Neural cell (in vitro differentiated cells): ENCODE results near the gene CYP3A4. TPM values are rescaled to one million over a fixed set of nuclear protein-coding genes. Genes with fewer than 3 reads are reported as not detected.

Experiments
- H2AFZ ChIP-seq: fragments of 200-600, 300-800 bp; sonication (generic), shearing (Covaris generic); 2 replicates; pipeline ENCODE4 v1.6.0; 2014; ENCODE audit warnings: low read depth, mild to moderate bottlenecking, antibody characterized with exemption, low read length, moderate library complexity
- H3F3A ChIP-seq: fragments of 200-600 bp; shearing (Covaris generic); 2 replicates; pipeline ENCODE4 v1.6.1; 2016; ENCODE audit warnings: mild to moderate bottlenecking, moderate library complexity, mixed read lengths, antibody characterized with exemption, low read length; ENCODE audit not compliant: insufficient read depth, poor library complexity, severe bottlenecking
- H3K27ac ChIP-seq: fragments of 200-600, 300-800 bp; sonication (generic), shearing (Covaris generic); 2 replicates; pipeline ENCODE4 v1.5.1; 2014; ENCODE audit warnings: mild to moderate bottlenecking, low read length, moderate library complexity
- H3K27me3 ChIP-seq: fragments of 300-800, 200-600 bp; sonication (generic), shearing (Covaris generic); 2 replicates; pipeline ENCODE4 v1.6.0; 2014; ENCODE audit warnings: mild to moderate bottlenecking, low read depth, low read length, moderate library complexity; ENCODE audit not compliant: insufficient read depth
- H3K36me3 ChIP-seq: fragments of 300-800, 200-600 bp; sonication (generic), shearing (Covaris generic); 2 replicates; pipeline ENCODE4 v1.5.1; 2014; ENCODE audit warnings: mild to moderate bottlenecking, antibody characterized with exemption, low read length, moderate library complexity; ENCODE audit not compliant: insufficient read depth
- H3K4me2 ChIP-seq: fragments of 300-800, 200-600 bp; sonication (generic), shearing (Covaris generic); 2 replicates; pipeline ENCODE4 v1.6.0; 2014; ENCODE audit warnings: mild to moderate bottlenecking, low read length
- H3K4me3 ChIP-seq: fragments of 300-800, 200-600 bp; sonication (generic), shearing (Covaris generic); 2 replicates; pipeline ENCODE4 v1.5.1; 2014; ENCODE audit warnings: mild to moderate bottlenecking, low read length, moderate library complexity
- H3K79me2 ChIP-seq: fragments of 200-600 bp; shearing (Covaris generic); replicated peaks from 2 replicates; pipeline ENCODE4 v1.6.0; 2014; ENCODE audit warnings: mild to moderate bottlenecking, low read length, moderate library complexity; ENCODE audit not compliant: insufficient read depth
- H3K9ac ChIP-seq: fragments of 300-800, 200-600 bp; sonication (generic), shearing (Covaris generic); 2 replicates; pipeline ENCODE4 v1.6.1; 2016; ENCODE audit warnings: mild to moderate bottlenecking, low read length, mixed read lengths
- H3K9me2 ChIP-seq: fragments of 200-600 bp; shearing (Covaris generic); 2 replicates; pipeline ENCODE4 v1.6.1; 2016; ENCODE audit warnings: mild to moderate bottlenecking, low read length, mixed read lengths; ENCODE audit not compliant: insufficient read depth
- H3K9me3 ChIP-seq: fragments of 200-600, 300-800 bp; sonication (generic), shearing (Covaris generic); 2 replicates; pipeline ENCODE4 v1.6.1; 2016; ENCODE audit warnings: mild to moderate bottlenecking, mixed run types, low read length, moderate library complexity, mixed read lengths
- H4K20me1 ChIP-seq: fragments of 200-600 bp; shearing (Covaris generic); 2 replicates; pipeline ENCODE4 v1.6.1; 2016; ENCODE audit warnings: mild to moderate bottlenecking, mixed run types; ENCODE audit not compliant: insufficient read depth
- EP300 ChIP-seq: fragments of 450-650 bp; conservative IDR thresholded peaks from 2 replicates; pipeline ENCODE4 v1.6.1; 2014; ENCODE audit warnings: antibody characterized with exemption, mild to moderate bottlenecking, moderate library complexity; ENCODE audit not compliant: poor library complexity, severe bottlenecking
- EZH2 ChIP-seq: fragments of 200-600, 300-800 bp; shearing (Covaris generic), sonication (generic); IDR thresholded peaks from 2 replicates; pipeline ENCODE4 v1.6.1; 2014; ENCODE audit warnings: antibody characterized with exemption, low read length, borderline replicate concordance, mild to moderate bottlenecking; ENCODE audit not compliant: insufficient read depth, poor library complexity, severe bottlenecking
- MXI1 ChIP-seq: fragments of 450-650 bp; conservative IDR thresholded peaks from 2 replicates; pipeline ENCODE4 v1.6.1; 2014; ENCODE audit warnings: antibody characterized with exemption, mild to moderate bottlenecking; ENCODE audit not compliant: poor library complexity, severe bottlenecking
- POLR2AphosphoS5 ChIP-seq: IDR thresholded peaks from 2 replicates; pipeline ENCODE4 v1.6.1; 2012
- RAD21 ChIP-seq: fragments of 450-650 bp; conservative IDR thresholded peaks from 2 replicates; pipeline ENCODE4 v1.6.1; 2014; ENCODE audit warnings: antibody characterized with exemption, mild to moderate bottlenecking, moderate library complexity
- SMC3 ChIP-seq: fragments of 450-650 bp; conservative IDR thresholded peaks from 2 replicates; pipeline ENCODE4 v1.6.1; 2014; ENCODE audit warnings: antibody characterized with exemption, mild to moderate bottlenecking, moderate library complexity; ENCODE audit not compliant: poor library complexity
- TAF1 ChIP-seq: IDR thresholded peaks from 2 replicates; pipeline ENCODE4 v1.6.1; 2012; ENCODE audit warnings: low read depth
- polyA plus RNA-seq: library from polyadenylated mRNA; depleted of rRNA; stranded (reverse); fragments of >200 nt; gene quantifications from 2 replicates; pipeline ENCODE4 v1.2.3, GENCODE V29; 2014
- TF ChIP-seq, protein P1 (sequence below): fragments of 450-650 bp; IDR thresholded peaks from 2 replicates; pipeline ENCODE4 v1.5.1; 2014; ENCODE audit warnings: antibody characterized with exemption, mild to moderate bottlenecking, moderate library complexity; ENCODE audit not compliant: poor library complexity, severe bottlenecking
- TF ChIP-seq, protein P2 (sequence below): IDR thresholded peaks from 2 replicates; pipeline ENCODE4 v1.6.1; 2012; ENCODE audit warnings: borderline replicate concordance

The CYP3A4 gene
- polyA plus RNA-seq, 1 donor from 2014 or later = not detected

GRCh38 chr7:99782012-99782953 is 1.7 kb downstream of the CYP3A4 start:
- Histone ChIP-seq H2AFZ (no peak overlapping the region), H3K27me3 (no peaks in the 10 kb centered on the region), H3K36me3 (no peaks in the 10 kb centered on the region), H3K9me2 (no peaks in the 10 kb centered on the region), H3K79me2 (no peaks in the 10 kb centered on the region), H3K9me3 (no peaks in the 10 kb centered on the region), H3K9ac (no peak overlapping the region), H3K4me3 (no peak overlapping the region), H3K27ac (no peak overlapping the region), H3K4me2 (no peak overlapping the region), H3F3A (no peaks in the 10 kb centered on the region), H4K20me1 (no peaks in the 10 kb centered on the region)
- no peak for TF ChIP-seq RAD21
- no peak for TF ChIP-seq EZH2
- no peak for TF ChIP-seq MXI1
- TF ChIP-seq, protein P1, sequence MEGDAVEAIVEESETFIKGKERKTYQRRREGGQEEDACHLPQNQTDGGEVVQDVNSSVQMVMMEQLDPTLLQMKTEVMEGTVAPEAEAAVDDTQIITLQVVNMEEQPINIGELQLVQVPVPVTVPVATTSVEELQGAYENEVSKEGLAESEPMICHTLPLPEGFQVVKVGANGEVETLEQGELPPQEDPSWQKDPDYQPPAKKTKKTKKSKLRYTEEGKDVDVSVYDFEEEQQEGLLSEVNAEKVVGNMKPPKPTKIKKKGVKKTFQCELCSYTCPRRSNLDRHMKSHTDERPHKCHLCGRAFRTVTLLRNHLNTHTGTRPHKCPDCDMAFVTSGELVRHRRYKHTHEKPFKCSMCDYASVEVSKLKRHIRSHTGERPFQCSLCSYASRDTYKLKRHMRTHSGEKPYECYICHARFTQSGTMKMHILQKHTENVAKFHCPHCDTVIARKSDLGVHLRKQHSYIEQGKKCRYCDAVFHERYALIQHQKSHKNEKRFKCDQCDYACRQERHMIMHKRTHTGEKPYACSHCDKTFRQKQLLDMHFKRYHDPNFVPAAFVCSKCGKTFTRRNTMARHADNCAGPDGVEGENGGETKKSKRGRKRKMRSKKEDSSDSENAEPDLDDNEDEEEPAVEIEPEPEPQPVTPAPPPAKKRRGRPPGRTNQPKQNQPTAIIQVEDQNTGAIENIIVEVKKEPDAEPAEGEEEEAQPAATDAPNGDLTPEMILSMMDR = no peak
- TF ChIP-seq, protein P2, sequence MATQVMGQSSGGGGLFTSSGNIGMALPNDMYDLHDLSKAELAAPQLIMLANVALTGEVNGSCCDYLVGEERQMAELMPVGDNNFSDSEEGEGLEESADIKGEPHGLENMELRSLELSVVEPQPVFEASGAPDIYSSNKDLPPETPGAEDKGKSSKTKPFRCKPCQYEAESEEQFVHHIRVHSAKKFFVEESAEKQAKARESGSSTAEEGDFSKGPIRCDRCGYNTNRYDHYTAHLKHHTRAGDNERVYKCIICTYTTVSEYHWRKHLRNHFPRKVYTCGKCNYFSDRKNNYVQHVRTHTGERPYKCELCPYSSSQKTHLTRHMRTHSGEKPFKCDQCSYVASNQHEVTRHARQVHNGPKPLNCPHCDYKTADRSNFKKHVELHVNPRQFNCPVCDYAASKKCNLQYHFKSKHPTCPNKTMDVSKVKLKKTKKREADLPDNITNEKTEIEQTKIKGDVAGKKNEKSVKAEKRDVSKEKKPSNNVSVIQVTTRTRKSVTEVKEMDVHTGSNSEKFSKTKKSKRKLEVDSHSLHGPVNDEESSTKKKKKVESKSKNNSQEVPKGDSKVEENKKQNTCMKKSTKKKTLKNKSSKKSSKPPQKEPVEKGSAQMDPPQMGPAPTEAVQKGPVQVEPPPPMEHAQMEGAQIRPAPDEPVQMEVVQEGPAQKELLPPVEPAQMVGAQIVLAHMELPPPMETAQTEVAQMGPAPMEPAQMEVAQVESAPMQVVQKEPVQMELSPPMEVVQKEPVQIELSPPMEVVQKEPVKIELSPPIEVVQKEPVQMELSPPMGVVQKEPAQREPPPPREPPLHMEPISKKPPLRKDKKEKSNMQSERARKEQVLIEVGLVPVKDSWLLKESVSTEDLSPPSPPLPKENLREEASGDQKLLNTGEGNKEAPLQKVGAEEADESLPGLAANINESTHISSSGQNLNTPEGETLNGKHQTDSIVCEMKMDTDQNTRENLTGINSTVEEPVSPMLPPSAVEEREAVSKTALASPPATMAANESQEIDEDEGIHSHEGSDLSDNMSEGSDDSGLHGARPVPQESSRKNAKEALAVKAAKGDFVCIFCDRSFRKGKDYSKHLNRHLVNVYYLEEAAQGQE = no peak
- TF ChIP-seq TAF1 = no peak
- no peak for TF ChIP-seq EP300
- no peak for TF ChIP-seq POLR2AphosphoS5
- TF ChIP-seq SMC3 = no peak

DNA sequence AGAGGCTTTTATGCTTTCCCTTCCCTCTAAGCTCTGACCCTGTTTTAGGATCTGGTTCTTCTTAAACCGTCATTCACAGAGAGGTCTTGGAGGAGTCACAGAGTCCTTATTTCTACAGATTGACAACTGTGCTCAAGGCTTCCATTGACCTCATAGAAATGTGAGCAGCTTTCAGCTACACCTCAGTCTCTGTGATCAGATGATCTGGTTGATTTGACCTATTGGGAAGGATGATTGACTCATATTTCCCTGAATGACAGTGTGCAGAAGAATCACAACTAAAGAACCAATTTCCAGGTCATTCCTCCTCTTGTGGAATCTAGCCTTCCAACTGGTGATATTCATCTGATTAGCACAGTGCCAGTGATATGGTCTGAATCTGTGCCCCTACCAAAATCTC is 3.4 kb downstream of the CYP3A4 start:
- Histone ChIP-seq H2AFZ (no peak overlapping the region), H3K9me3 (no peaks in the 10 kb centered on the region), H3F3A (no peaks in the 10 kb centered on the region), H3K36me3 (no peaks in the 10 kb centered on the region), H3K27ac (no peak overlapping the region), H3K4me3 (no peak overlapping the region), H3K9ac (no peak overlapping the region), H3K9me2 (no peaks in the 10 kb centered on the region), H3K79me2 (no peaks in the 10 kb centered on the region), H3K27me3 (no peaks in the 10 kb centered on the region), H3K4me2 (no peak overlapping the region), H4K20me1 (no peaks in the 10 kb centered on the region)
- no peak for TF ChIP-seq EP300
- TF ChIP-seq POLR2AphosphoS5 = no peak
- no peak for TF ChIP-seq TAF1
- TF ChIP-seq RAD21 = no peak
- no peak for TF ChIP-seq SMC3
- TF ChIP-seq EZH2 = no peak
- TF ChIP-seq, protein P1 = no peak
- TF ChIP-seq MXI1 = no peak
- TF ChIP-seq, protein P2 = no peak
